GM18870 (cell line): ENCODE data around the gene RHBDD1.

ENCODE experiments used
- ATAC-seq: cut with Tn5 transposase; IDR thresholded peaks from one replicate; pipeline ENCODE4 v1.9.1; 2021; ENCODE audit warnings: moderate library complexity; ENCODE audit not compliant: unreplicated experiment

RHBDD1 gene

DNA sequence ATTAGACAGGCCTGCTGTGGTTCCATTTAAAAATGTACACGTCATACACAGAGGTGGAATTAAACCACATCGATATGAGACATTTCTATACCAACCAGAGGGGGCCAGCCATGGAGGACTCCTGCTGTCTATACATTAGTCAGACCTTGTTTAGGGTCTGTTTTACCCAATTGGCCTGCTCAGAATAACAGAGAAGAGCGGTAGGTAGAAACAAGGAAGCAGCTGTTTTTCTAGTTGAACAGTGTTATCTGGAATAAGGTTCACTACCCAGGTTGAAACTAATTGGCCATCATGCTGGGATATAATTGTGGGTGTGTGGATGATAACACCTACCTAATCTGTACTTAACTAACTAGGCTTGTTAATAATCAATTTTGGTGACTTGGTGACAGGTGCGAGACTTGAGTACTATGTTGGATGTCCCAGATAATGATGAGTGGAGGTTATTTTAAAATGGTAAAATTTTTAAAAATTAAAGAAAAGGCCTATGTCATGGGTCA lies 47.5 kb downstream of the RHBDD1 start:
- no peak for ATAC-seq

DNA sequence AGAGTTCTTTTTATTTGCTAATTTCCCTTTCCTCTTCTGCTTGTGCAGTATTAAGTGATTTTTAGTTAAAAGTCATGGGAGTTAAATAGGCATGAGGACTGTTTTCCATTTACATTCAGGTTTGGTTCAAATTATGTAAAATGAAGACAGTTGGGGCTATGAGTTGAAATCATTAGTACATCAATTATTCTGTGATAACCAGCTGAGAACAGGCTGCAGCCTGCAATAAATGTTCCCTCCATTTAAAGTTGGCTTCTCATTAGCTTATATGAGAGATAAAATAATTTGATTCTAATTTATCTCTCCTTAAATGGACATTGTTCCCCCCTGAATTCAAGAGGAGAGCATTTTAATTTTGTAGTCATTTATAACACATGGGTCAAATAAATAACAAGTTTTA lies 48.3 kb downstream of the RHBDD1 start:
- ATAC-seq, result no peak

DNA sequence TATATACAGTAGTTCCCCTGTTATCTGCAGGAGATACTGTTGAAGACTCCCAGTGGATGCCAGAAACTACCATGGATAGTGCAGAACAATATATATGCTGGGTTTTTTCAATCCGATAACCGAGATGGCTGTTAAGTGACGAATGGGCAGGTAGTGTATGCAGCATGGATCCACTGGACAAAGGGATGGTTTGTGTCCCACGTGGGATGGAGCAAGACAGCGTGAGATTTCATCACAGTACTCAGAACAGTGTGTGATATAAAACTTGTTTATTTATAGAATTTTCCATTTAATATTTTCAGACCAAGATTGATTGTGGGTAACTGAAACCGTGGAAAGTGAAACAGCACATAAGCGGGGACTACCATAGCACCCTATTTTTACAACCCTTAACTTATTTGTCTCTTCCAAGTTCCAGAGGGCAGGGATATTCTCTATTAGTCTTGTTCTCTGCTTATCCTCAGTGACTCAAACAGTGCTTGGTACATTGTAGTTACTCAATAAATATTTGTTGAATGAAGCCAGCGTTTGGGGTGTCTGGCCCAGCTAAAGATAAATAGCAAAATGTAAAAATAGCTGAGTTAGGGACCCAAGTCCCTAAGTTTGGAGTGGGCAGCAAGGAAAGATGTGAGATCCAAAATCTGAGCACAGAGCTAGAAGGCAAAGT lies 50.0 kb downstream of the RHBDD1 start:
- ATAC-seq, result no peak

DNA sequence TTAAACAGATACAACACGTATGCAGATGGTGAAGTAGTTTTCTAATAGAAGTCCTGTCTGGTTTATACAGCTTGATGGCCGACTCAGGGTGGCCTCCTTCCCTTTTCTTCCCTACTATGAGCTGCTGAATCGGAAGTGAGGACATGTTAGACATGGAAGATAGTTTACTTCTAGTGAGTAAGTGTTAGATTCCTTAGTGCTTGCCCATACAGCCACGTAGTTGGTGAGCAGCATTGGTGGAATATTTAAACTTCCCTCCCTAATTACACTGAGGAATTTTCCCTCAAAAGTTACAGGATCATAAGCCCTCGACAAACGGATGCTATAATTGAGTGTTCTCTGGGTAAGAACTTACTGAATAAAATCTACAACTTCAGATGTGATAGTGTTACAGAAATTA lies 52.1 kb downstream of the RHBDD1 start:
- ATAC-seq, result no peak

DNA sequence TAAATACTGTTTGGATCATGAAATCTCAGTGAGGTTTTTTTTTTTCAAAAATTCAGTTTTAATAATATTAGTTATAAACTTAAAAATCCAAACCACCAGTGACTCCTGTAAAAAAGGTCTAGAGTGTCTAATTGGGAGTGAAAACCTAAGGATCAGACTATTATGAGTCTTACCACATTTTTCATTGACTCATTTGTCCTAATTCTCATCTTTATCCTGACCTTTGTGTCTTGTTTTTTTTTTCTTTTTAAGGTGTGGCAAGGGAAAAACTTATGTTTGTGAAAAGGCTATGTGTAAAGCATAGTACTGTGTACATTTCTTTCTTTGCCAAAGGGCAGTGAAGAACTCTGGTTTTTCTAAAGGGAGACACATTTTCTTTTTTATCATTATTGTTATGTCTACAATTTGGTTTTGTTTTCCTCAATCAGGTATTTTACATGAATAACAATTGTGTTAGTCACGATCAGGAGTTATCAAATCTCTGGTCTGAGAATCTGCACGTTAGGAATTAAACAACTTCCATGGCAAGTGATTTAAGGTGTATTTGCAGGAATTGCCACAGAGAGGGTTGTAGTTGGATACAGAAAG lies 52.6 kb downstream of the RHBDD1 start:
- no peak for ATAC-seq

DNA sequence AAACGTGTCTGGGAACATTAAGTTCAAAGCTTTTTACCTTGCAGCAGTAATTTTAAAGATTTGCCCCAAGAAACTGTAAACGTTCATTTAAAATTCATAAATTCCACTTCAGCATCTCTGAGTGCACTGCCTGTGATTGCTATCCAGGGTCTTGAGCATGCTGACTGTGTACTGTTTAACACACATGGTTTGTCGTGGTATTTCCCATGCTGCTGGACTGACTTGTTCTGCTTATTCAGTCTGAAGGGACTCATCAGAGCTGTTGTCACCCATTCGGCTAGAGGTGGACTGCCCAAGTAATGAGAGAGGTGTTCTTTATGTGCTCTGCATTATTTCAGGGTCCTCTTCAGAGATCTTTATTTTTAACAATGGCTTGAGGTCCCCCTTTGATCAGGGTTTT lies 53.1 kb downstream of the RHBDD1 start:
- no peak for ATAC-seq

DNA sequence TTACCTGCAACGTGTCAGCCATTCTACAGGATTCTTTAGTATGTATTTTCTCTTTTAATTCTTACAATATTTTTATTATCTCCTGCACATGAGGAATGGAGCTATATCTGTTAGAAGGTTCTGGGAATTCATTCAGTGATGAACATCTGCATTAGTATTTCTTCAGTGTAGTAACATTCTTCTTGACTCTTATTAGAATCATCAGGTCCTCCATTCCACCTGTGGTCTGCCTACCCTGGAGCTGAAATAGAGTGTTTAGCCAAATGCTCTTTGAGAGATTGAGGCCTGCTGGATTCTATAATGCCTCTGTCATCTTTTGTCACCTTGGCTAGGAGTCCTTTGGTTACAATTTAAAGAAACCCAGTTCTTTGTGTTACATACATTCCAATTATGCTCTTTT lies 54.4 kb downstream of the RHBDD1 start:
- ATAC-seq, result no peak

DNA sequence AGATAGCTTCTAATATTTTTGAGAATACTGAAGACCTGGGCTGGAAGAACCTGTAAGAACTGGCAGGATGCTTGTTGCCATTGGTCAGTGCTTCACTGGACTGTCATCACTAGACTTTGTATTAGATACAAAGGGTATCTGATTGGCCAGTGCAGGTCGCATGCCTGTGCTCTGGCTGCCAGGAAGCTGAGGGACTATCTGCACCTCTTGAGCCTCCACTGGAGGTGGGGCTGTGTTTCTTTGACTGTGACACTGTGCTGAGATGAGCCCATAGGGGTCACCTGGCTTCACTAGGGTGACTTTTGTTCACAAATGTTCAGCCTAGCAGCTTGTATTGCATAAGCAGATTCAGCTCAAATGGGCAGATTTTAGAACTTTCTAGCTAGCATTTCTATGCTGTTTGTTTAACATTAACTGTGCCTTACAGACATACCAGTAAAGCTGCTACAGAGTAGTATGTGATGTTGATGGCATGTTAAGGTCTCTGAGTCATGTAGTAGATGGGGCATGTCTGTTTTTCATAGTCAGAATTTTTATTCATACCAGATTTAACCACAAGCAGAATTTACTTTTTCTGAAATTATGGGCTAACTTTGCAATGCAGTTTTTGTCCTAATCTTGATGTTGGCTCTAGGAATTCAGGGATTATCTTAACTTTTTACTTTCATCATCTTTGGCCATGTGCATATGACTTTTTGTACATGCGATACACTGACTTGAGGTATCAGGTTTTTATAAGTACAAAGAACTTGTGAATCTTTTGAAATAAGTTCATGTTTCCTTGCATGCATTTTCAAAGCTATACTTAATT lies 56.1 kb downstream of the RHBDD1 start:
- ATAC-seq, result no peak

DNA sequence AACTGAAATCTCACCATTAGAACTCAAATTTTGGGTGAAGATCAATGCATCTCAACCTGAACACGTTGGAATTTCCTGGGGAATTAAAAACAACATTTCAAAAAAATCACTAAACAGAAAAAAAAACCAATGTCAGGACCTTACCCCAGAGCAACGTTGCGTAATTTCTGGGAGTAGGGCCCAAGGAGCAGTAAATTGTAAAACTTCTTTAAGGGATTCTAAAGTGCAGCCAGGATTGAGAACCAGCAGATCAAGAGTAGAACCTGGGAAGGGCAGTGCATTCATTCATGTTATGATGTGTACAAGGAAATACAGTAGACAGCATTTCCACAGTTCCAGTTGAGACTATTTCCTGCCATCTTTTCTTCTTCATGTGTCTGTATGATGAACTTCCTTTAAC lies 56.9 kb downstream of the RHBDD1 start:
- ATAC-seq, result no peak

DNA sequence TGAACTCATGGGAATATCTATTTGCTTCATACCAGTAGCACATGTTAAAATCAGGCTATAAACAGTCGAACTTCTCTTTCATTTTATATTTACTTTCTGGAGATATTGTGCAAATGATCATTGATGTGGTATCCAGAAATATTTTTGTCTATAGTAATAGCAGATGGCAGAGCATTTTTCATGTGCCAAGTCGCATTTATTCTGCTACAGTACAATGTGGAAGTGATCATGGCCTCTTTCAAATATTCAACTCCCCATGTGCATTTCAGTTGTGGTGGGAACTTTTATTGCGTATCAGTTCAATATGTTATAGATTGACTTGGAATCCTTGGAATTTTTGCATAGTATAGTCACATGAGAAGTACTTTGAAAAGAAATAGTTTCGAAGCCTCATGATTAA lies 57.4 kb downstream of the RHBDD1 start:
- no peak for ATAC-seq

DNA sequence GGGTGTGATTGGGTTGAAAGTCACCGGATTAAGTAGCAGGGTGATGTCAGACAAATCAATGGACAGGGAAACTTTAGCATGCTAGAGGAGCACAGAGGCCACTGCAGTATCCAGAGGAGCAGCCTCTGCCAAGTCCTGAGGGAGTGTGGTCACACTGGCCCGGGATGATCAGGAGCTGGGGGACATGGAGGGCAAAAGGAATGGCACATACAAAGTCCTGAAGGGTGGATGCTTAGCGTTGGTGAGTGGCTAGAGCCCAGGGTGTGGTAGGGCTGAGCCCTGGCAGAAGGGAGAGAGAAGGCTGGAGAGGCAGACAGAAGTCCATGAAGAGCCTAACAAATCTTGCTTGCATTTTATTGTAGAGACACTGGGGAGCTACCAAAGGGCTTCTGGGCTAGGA lies 58.9 kb downstream of the RHBDD1 start:
- no peak for ATAC-seq

DNA sequence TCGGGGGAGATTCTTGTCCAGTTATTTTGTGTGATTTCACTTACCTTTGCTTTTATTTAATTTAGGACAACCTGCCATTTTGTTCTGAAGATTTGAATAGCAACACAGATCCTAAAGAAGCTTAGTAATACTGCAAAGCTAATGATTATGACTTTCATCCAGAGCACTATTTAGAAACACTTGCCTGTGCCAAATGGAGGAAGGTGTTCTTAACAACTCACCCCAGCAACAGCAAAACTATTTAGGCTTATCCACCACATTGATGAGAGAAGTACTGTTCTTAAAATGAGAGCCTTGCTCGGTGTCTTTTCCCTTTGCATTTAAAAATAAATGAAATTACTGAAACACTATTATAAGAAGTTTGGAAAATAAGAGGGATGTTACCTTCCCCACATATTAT lies 59.7 kb downstream of the RHBDD1 start:
- ATAC-seq, result no peak

DNA sequence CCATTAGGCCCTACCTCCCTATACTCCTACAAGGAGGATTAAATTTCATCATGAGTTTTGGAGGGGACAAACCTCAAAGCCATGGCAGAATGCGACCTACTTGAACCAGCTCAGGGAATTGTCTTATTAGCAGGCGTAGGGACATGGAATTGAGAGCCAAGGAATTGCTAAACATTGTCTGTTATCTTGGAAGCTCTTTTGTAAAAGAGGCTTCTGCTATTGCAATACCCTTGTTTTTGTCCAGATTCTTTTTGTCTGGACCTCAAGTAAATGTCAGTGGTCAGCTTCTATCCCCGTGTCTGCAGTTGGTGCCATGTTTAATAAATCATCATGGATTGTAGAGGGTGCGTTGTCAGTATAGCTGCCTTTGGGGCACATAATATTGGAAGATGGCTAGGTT lies 62.3 kb downstream of the RHBDD1 start:
- no peak for ATAC-seq

DNA sequence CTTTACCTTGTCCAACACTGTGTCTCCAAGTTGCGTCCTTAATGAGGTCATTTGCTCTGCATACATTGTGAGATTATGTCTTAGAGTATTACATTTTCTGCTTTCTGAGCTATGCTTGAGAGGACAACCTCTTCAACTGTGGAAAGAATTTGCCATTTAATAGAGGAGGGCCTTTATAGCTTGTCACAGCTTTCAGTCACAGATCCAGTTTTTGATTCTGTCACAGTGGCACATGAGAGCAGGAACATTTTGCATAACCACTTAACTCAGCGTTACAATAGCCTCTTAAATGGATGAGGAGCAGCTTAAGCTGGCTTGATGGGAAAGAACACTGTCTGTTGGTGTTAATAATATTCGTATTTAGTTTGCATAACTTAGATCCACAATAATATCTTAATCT lies 63.0 kb downstream of the RHBDD1 start:
- ATAC-seq, result no peak

DNA sequence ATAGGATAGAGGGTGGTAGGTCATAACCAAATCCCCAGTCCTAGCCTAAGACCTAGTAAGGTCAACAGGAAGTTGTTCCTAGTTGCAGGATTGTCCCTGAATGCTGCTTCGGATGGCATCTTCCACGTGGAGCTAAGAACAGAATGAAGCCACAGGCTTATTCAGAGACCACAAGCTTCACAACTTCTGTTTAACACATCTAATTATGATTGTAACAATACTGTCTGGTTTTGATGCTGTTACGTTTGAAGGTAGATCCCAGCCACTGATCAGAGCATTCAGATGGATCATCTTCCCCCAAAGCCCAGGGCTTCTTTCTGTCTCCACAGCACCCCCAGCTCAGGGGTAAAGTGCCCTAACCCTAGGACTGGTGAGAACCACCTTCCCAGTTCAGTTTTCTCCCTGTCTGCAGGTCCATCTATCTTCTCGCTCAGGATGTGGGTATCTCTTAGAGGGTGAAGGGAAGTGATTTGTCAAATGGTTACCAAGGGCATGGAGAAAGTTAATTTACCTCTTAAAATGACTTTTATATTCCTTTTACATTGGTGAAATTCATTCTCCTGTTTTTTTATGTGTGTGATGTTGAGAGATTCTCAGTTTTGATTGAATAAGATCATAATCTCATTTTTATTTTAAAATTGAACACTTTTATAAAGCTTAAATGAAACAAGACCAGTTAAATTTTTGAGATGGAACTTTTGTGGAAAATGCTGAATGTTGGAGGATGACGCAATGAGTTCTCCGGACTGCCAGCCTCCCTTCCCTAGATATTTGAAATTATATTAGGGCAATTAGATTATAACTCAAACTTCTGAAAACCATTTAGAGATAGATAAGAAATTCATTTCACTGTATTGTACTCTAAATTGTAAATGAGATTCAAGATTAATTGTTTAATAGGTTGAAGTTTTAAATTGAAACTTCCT lies 66.5 kb downstream of the RHBDD1 start:
- no peak for ATAC-seq

DNA sequence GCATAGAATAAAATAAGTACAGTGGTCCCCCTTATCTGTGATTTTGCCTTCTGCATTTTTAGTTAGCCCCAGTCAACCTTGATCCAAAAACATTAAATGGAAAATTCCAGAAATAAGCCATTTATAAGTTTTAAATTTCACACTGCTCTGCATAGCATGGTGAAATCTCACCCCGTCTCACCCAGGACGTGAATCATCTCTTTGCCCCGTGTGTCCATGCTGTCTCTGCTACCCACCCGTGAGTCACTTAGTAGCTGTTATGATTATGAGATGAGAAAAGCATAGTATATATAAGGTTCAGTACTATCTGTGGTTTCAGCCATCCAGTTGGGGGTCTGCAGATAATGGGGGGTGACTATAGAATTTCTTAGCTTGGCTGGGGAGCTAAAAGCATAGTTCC lies 67.3 kb downstream of the RHBDD1 start:
- ATAC-seq, result no peak

DNA sequence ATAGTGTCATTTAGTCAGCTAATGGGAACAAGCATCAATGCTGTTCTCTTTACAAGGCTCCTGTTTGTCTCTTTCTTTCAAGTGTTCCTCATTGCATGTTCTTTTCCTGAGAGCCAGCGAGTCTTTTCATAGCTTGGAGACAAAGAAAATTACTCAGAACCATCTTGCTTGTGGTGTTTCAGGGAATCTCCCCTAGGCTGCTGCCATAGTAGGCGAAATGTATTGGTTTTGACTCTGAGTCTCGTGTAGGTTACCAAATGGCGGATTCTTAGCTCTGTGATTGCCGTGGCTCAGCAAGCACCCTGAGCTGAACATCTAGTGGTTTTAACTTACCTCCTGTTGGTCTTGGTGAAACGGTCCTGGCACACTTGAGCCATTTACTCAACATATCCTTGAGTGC lies 68.7 kb downstream of the RHBDD1 start:
- ATAC-seq, result peak; percentile 54

DNA sequence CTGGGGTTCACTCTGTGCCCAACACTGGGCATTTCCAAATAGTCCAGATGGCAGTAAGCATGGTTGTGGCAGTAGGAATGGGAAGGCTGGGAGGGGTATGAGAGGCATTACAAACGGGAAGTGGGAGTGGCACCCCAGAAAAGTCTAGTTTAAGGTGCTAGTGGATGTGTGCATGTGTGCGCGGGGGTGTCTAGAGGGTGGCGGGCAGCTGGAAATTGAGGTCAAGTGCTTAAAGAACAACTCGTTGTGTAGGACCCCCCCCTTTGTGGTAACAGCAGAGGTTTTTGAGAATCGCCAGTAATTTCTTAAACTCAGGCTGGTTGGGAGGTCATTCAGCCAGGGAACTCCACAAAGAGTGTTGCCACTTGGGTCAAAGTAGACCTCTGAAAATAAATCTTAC lies 69.9 kb downstream of the RHBDD1 start:
- ATAC-seq, result no peak

DNA sequence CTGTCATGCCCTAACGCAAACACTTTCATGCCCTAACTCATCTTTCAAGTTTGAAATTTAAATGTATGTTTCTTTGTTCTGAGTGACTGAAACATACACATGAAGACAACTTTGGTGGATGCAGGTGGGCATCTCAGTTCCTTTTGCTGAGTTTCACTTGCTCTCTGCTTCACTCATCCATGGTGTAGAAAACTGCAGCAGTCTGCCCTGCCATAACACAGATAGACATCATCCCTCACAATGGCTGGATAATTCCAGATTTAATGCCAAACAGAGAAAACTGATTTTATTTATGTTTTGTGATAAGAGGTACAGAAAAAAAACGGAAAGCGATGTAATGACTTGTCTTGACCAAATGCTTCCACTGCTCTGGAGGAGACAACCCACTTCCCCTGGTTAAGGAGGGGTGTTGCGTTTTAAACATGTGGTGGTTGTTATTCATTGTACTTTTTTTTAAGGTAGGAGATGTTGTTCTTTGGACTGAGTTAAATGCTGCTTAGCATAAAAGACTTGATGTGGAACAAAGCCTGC lies 70.4 kb downstream of the RHBDD1 start:
- ATAC-seq, result peak; percentile 82

DNA sequence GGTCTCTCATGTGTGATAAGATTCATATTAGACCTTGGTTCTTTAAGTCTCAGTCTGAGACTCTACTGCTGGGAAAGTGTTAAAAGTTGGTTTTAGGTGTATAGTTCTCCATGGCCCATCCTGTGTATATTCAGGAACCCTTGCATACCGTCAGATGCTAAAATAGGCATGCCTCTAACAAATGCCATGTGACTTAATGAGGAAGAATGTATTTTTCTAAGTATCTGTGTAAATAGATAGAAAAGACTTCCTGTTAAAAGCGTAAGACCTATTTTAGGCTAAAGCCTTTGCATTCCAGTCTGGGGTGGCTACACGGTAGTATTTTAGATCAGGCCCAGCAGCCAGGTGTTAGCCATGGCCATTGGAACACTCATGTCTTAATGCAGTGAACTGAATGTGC lies 73.3 kb downstream of the RHBDD1 start:
- no peak for ATAC-seq

DNA sequence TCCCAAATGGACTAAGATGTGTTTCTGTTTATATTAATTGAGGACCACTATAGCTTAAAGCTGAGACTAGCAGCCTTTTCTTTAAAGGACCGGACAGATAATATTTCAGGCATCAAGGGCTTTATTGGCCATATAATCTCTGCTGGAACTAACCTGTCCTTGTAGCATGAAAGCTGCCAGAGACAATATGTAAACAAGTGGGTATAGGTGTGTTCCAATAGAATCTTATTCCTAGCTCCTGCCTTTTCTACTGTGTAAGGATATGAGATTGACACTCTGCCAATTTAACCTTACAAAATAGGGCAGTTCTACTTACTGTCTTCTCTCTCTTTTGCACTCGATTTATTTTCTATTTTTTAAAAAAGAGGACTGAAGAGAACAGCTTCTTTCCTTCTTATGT lies 74.0 kb downstream of the RHBDD1 start:
- ATAC-seq, result no peak
